DND-41 (cell line): Measurements from ENCODE around the gene NPVF.

Experiments used
- ATAC-seq: fragments of 200-7000 bp; cut with Tn5 transposase; 3 replicates; pipeline ENCODE4 v1.9.1; 2021; ENCODE audit warnings: low read depth; ENCODE audit not compliant: insufficient read depth
- DNase-seq: peaks from one replicate; pipeline ENCODE4 v3.0.0-alpha.2; 2020
- H2AFZ ChIP-seq: 2 replicates; pipeline ENCODE4 v1.6.0; 2012; ENCODE audit warnings: low read depth, low read length
- H3K27ac ChIP-seq: 2 replicates; pipeline ENCODE4 v1.5.1; 2012; ENCODE audit warnings: low read length, inconsistent platforms
- H3K27me3 ChIP-seq: fragments of 200-600 bp; sonication (generic); 2 replicates; pipeline ENCODE4 v1.6.0; 2012; ENCODE audit warnings: low read length, mild to moderate bottlenecking, inconsistent platforms; ENCODE audit not compliant: insufficient read depth, poor library complexity
- H3K36me3 ChIP-seq: 2 replicates; pipeline ENCODE4 v1.5.1; 2012; ENCODE audit warnings: low read length, inconsistent platforms; ENCODE audit not compliant: insufficient read depth
- H3K4me1 ChIP-seq: 2 replicates; pipeline ENCODE4 v1.5.1; 2012; ENCODE audit warnings: mild to moderate bottlenecking, low read length; ENCODE audit not compliant: insufficient read depth
- H3K4me2 ChIP-seq: 2 replicates; pipeline ENCODE4 v1.6.0; 2012; ENCODE audit warnings: mild to moderate bottlenecking, moderate library complexity, low read length, inconsistent platforms; ENCODE audit not compliant: insufficient read depth
- H3K4me3 ChIP-seq, 2 experiments: fragments of 200-600 bp in 1 of 2; shearing (Covaris generic) in 1 of 2; 2 replicates each; pipeline ENCODE4 v1.5.1; 2012 to 2016; ENCODE audit warnings: inconsistent platforms in 2 of 2, low read length in 2 of 2, mild to moderate bottlenecking in 2 of 2, low read depth in 1 of 2, moderate library complexity in 1 of 2
- H3K79me2 ChIP-seq: 2 replicates; pipeline ENCODE4 v1.6.0; 2012; ENCODE audit warnings: low read length, inconsistent platforms; ENCODE audit not compliant: insufficient read depth
- H3K9ac ChIP-seq: 2 replicates; pipeline ENCODE4 v1.6.0; 2012; ENCODE audit warnings: low read depth, mild to moderate bottlenecking, inconsistent platforms, low read length, moderate library complexity
- H3K9me3 ChIP-seq: 2 replicates; pipeline ENCODE4 v1.5.1; 2012; ENCODE audit warnings: low read length, moderate library complexity, mild to moderate bottlenecking, inconsistent platforms; ENCODE audit not compliant: insufficient read depth, severe bottlenecking
- H4K20me1 ChIP-seq: 2 replicates; pipeline ENCODE4 v1.6.0; 2012; ENCODE audit warnings: low read length; ENCODE audit not compliant: insufficient read depth
- EZH2 ChIP-seq: IDR thresholded peaks from 3 replicates; pipeline ENCODE4 v1.6.1; 2012; ENCODE audit warnings: borderline replicate concordance, low read depth, mild to moderate bottlenecking, moderate library complexity, low read length, inconsistent platforms; ENCODE audit not compliant: severe bottlenecking
- TF ChIP-seq, protein P1 (sequence below): IDR thresholded peaks from 2 replicates; pipeline ENCODE4 v1.5.1; 2012; ENCODE audit warnings: borderline replicate concordance, low read length, moderate library complexity, mild to moderate bottlenecking; ENCODE audit not compliant: poor library complexity, severe bottlenecking; ENCODE audit errors: extremely low read depth

The NPVF gene

DNA sequence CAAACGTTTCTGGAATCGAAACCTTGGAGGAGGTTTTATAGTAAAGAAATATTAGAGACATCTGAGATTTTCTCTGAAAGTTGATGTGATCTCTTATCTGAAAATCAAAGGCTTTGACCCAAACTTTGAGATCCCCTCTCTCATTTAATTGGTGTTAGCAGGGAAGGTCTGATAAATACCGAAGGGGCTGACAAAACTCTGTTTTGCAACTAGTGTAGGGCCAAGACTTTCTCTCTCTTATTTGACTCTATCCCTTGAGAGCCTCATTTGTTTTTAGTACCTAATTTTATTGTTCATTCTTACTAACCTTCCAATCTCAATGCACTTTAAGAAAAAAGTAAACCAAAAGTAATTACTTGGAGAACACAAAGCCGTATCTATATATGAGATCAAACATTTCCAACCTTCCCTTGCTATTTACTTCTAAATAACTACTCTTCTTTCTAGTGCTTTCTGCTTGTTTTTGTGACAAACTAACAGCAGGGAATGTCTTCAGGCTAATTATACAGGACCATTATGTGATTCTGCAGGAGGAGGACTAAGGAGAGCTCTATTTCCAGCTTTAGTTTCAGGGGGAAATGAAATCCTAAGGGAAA lies 33.4 kb upstream of the NPVF start:
- TF ChIP-seq EZH2 = no peak
- TF ChIP-seq, protein P1, sequence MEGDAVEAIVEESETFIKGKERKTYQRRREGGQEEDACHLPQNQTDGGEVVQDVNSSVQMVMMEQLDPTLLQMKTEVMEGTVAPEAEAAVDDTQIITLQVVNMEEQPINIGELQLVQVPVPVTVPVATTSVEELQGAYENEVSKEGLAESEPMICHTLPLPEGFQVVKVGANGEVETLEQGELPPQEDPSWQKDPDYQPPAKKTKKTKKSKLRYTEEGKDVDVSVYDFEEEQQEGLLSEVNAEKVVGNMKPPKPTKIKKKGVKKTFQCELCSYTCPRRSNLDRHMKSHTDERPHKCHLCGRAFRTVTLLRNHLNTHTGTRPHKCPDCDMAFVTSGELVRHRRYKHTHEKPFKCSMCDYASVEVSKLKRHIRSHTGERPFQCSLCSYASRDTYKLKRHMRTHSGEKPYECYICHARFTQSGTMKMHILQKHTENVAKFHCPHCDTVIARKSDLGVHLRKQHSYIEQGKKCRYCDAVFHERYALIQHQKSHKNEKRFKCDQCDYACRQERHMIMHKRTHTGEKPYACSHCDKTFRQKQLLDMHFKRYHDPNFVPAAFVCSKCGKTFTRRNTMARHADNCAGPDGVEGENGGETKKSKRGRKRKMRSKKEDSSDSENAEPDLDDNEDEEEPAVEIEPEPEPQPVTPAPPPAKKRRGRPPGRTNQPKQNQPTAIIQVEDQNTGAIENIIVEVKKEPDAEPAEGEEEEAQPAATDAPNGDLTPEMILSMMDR = no peak
- Histone ChIP-seq H4K20me1 (no peaks in the 10 kb centered on the region), H2AFZ (peak overlapping the region; percentile 13; the same call in 1 of the 2 replicates), H3K79me2 (no peaks in the 10 kb centered on the region), H3K27me3 (peaks cover 17% of the 10 kb centered on the region), H3K4me3 (peak overlapping the region in 1 of 2 experiments; percentile 20; a peak in 1 of 4 replicates), H3K4me2 (peak overlapping the region; percentile 48), H3K36me3 (no peaks in the 10 kb centered on the region), H3K9ac (peak overlapping the region; percentile 21; the same call in 1 of the 2 replicates), H3K27ac (no peak overlapping the region), H3K4me1 (peaks cover 27% of the 10 kb centered on the region), H3K9me3 (no peaks in the 10 kb centered on the region)
- ATAC-seq (no peak), DNase-seq (no peak)

GRCh38 chr7:25260862-25261494 lies 32.7 kb upstream of the NPVF start:
- no peaks in the 10 kb centered on the region for H3K36me3 ChIP-seq
- TF ChIP-seq EZH2 = no peak
- TF ChIP-seq, protein P1 = no peak
- no peak overlapping the region for H3K27ac ChIP-seq
- peaks cover 27% of the 10 kb centered on the region for H3K4me1 ChIP-seq
- peak; percentile 96 for ATAC-seq
- peaks cover 12% of the 10 kb centered on the region for H3K27me3 ChIP-seq
- H3K9me3 ChIP-seq = no peaks in the 10 kb centered on the region
- H3K4me3 ChIP-seq = peak overlapping the region in 1 of 2 experiments; percentile 20; a peak in 1 of 4 replicates
- no peaks in the 10 kb centered on the region for H3K79me2 ChIP-seq
- no peaks in the 10 kb centered on the region for H4K20me1 ChIP-seq
- 0 out of 2 replicates have a peak overlapping the region, but pooled peaks have one; percentile 21 for H3K9ac ChIP-seq
- peak overlapping the region; percentile 48 for H3K4me2 ChIP-seq
- peak overlapping the region; percentile 13; the same call in 1 of the 2 replicates for H2AFZ ChIP-seq
- DNase-seq = peak; percentile 51

DNA sequence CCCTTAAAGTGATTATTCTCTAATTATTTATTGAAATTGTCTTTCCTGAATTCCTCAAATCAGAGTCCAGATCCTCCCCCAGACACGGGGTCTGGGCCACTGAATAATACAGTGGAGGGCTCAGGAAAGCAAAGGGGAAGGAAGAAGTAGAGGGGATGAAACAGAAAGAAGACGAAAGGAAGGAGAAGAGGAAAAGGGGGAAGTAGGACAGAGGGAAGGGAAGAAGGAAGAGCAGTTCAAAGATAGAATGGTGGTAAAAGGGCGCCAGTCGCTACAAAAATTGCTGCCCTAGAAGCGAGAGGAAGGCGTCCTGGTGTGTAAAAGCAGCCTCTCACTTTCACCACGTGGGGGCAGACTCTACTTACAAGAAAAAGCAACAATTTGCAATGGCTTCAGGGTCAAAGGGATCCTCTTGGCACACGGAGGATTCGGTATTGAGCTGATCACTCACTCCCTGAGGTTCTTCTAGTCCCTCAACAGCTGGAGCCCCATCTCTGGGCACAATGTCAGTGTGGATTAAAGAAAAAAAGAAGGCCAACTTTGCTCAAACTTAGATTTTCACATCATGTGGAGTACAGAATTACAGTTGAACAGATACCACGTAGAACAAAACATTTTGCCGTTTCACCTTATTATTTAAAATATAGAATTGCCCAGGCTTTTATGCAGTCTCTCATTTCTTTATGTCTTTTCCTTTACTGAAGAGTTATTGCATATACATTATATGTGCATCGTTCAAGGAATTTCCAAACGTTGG lies 31.4 kb upstream of the NPVF start:
- H4K20me1 ChIP-seq = no peaks in the 10 kb centered on the region
- peak; percentile 79 for ATAC-seq
- H3K4me1 ChIP-seq = peaks cover 27% of the 10 kb centered on the region
- no peaks in the 10 kb centered on the region for H3K9me3 ChIP-seq
- 0 out of 2 replicates have a peak overlapping the region, but pooled peaks have one; percentile 20 for H3K4me2 ChIP-seq
- no peaks in the 10 kb centered on the region for H3K36me3 ChIP-seq
- no peak overlapping the region for H3K27ac ChIP-seq
- TF ChIP-seq, protein P1 = peak; percentile 89
- no peak for TF ChIP-seq EZH2
- no peaks in the 10 kb centered on the region for H3K79me2 ChIP-seq
- H3K9ac ChIP-seq = no peak overlapping the region
- H2AFZ ChIP-seq = peak overlapping the region; percentile 55; the same call in 1 of the 2 replicates
- peak; percentile 76 for DNase-seq
- no peak overlapping the region for H3K4me3 ChIP-seq
- H3K27me3 ChIP-seq = peaks cover 12% of the 10 kb centered on the region
